ENCODE results near the gene FAM234A.

GRCh38 chr16:314351-314750, 79.7 kb downstream of the FAM234A start:
- TF ChIP-seq, protein P1, sequence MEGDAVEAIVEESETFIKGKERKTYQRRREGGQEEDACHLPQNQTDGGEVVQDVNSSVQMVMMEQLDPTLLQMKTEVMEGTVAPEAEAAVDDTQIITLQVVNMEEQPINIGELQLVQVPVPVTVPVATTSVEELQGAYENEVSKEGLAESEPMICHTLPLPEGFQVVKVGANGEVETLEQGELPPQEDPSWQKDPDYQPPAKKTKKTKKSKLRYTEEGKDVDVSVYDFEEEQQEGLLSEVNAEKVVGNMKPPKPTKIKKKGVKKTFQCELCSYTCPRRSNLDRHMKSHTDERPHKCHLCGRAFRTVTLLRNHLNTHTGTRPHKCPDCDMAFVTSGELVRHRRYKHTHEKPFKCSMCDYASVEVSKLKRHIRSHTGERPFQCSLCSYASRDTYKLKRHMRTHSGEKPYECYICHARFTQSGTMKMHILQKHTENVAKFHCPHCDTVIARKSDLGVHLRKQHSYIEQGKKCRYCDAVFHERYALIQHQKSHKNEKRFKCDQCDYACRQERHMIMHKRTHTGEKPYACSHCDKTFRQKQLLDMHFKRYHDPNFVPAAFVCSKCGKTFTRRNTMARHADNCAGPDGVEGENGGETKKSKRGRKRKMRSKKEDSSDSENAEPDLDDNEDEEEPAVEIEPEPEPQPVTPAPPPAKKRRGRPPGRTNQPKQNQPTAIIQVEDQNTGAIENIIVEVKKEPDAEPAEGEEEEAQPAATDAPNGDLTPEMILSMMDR (IDR thresholded peaks at IDR 0.05; ENCODE audit: low read depth, low read length) = no peak
- TF ChIP-seq POLR2A (IDR thresholded peaks at IDR 0.05; ENCODE audit: extremely low read depth, insufficient read length) = no peak
- TF ChIP-seq, protein P2, sequence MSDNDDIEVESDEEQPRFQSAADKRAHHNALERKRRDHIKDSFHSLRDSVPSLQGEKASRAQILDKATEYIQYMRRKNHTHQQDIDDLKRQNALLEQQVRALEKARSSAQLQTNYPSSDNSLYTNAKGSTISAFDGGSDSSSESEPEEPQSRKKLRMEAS (IDR thresholded peaks at IDR 0.05; ENCODE audit: low read depth, low read length) = no peak
- TF ChIP-seq MYC (IDR thresholded peaks at IDR 0.05; ENCODE audit: low read depth, low read length) = no peak
